Measurements from ENCODE around the gene GNB1. TPM values are rescaled to one million over a fixed set of nuclear protein-coding genes. Genes with fewer than 3 reads are reported as not detected.

GNB1 gene
- total and polyA plus RNA-seq, 10 of the 15 experiments (the other 5 are each of a cell fraction or from before 2014, with no cell fraction given): 23.0 to 392 (median 93.9) TPM

GRCh38 chr1:1797731-1798341 lies 93.1 kb downstream of the GNB1 start:
- no peaks in the 10 kb centered on the region for H3K27me3 ChIP-seq (replicated peaks in 1 of 2; ENCODE audit: control insufficient read depth in 2 of 2, insufficient read depth in 2 of 2, low read length in 1 of 2)
- POLR2A ChIA-PET: no interaction called here
- TF ChIP-seq YY1 (IDR thresholded peaks at IDR 0.05; ENCODE audit: low read depth, low read length): peak; percentile 47; the same call in 1 of the 2 replicates
- no peak for TF ChIP-seq NR2C1 (IDR thresholded peaks at IDR 0.05)
- H3K79me2 ChIP-seq (ENCODE audit: control insufficient read depth, insufficient read depth, low read length): peaks cover 22% of the 10 kb centered on the region
- intact Hi-C loops (cut with micrococcal nuclease; ENCODE audit: unreplicated experiment): no loop called here
- peaks cover 18% of the 10 kb centered on the region for H4K20me1 ChIP-seq (ENCODE audit: control insufficient read depth, insufficient read depth)
- in situ Hi-C loops (cut with MboI): no loop called here
- BruUV-seq (replicated peaks): no TSS peak
- peak overlapping the region; percentile 13; the same call in 1 of the 2 replicates for H3K4me2 ChIP-seq (ENCODE audit: control insufficient read depth, insufficient read depth)
- no peak overlapping the region for H3K4me3 ChIP-seq
- H3K36me3 ChIP-seq (ENCODE audit: control insufficient read depth in 2 of 2, insufficient read depth in 2 of 2, low read length in 1 of 2): peaks cover 35 to 50% of the 10 kb centered on the region in 2 experiments
- DNase-seq (ENCODE audit: low read depth, low spot score) (no peak), FAIRE-seq (no peak), ATAC-seq (peak; percentile 57)
- SMC1A ChIA-PET (ENCODE audit: uncharacterized antibody, unreplicated experiment): interaction anchor here (1.0 to 2.4 kb wide), 4 partner anchors 18 to 104 kb away, joined by 3 to 7 read pairs (median 5); no protein-coding TSS in a partner anchor
- peaks cover 42% of the 10 kb centered on the region for H3K4me1 ChIP-seq (ENCODE audit: control insufficient read depth, insufficient read depth, low read length)
- CTCF ChIA-PET: interaction anchor here (0.6 to 2.1 kb wide), 4 partner anchors 8 to 108 kb away, joined by 3 to 7 read pairs (median 4); no protein-coding TSS in a partner anchor
- RAD21 ChIA-PET (ENCODE audit: unreplicated experiment): interaction anchor here (1.2 kb wide), 1 partner anchor 8 kb away, joined by 3 read pairs; no protein-coding TSS in a partner anchor
- H3K9me3 ChIP-seq (replicated peaks; ENCODE audit: control insufficient read depth, insufficient read depth, low read length): no peaks in the 10 kb centered on the region
- H3K27ac ChIP-seq (ENCODE audit: control insufficient read depth, insufficient read depth): no peak overlapping the region
- 64% methylated on average over 11 of the region's 11 CpGs for WGBS (ENCODE audit: insufficient coverage, insufficient replicate concordance, low lambda C conversion rate, missing lambda C conversion rate)
- no peak overlapping the region for H2AFZ ChIP-seq (ENCODE audit: control insufficient read depth, low read depth, low read length)
- no peak overlapping the region for H3K9ac ChIP-seq (ENCODE audit: control insufficient read depth, insufficient read depth, low read length)

GRCh38 chr1:1796466-1796865 lies 94.4 kb downstream of the GNB1 start:
- no peak for DNase-seq (ENCODE audit: low read depth, low spot score)
- SMC1A ChIA-PET (ENCODE audit: uncharacterized antibody, unreplicated experiment): interaction anchor here (1.2 to 1.3 kb wide), 2 partner anchors 19 to 31 kb away, joined by 3 to 5 read pairs; no protein-coding TSS in a partner anchor
- POLR2A ChIA-PET: no interaction called here
- intact Hi-C loops (cut with micrococcal nuclease; ENCODE audit: unreplicated experiment): no loop called here
- TF ChIP-seq CTCF (IDR thresholded peaks at IDR 0.05 in 2 of 3, conservative IDR thresholded peaks at IDR 0.05 in 1 of 3; ENCODE audit: control insufficient read depth in 2 of 3, extremely low read depth in 1 of 3, insufficient read depth in 1 of 3, low read depth in 3 of 3, low read length in 3 of 3) (peak; percentile 27 to 31 (median 29); a peak in 3 of 6 replicates), USF2 (IDR thresholded peaks at IDR 0.05; ENCODE audit: borderline replicate concordance, low read depth, low read length) (no peak), BMI1 (IDR thresholded peaks at IDR 0.05; ENCODE audit: borderline replicate concordance) (no peak), RAD21 (IDR thresholded peaks at IDR 0.05; ENCODE audit: insufficient read depth, low read depth, low read length) (0 out of 2 replicates have a peak, but pooled peaks have one; percentile 22), NKRF (conservative IDR thresholded peaks at IDR 0.05) (no peak), MEF2B (IDR thresholded peaks at IDR 0.05; ENCODE audit: partially characterized antibody, poor library complexity, severe bottlenecking) (no peak), TCF12 (IDR thresholded peaks at IDR 0.05; ENCODE audit: low read depth, low read length) (no peak)
- Histone ChIP-seq H3K4me3 (no peak overlapping the region), H3K9ac (ENCODE audit: control insufficient read depth, insufficient read depth, low read length) (no peak overlapping the region), H3K79me2 (ENCODE audit: control insufficient read depth, insufficient read depth, low read length) (peaks cover 19% of the 10 kb centered on the region), H3K27me3 (replicated peaks in 1 of 2; ENCODE audit: control insufficient read depth in 2 of 2, insufficient read depth in 2 of 2, low read length in 1 of 2) (no peaks in the 10 kb centered on the region), H3K4me2 (ENCODE audit: control insufficient read depth, insufficient read depth) (no peak overlapping the region), H4K20me1 (ENCODE audit: control insufficient read depth, insufficient read depth) (peaks cover 13% of the 10 kb centered on the region), H3K27ac (ENCODE audit: control insufficient read depth, insufficient read depth) (no peak overlapping the region), H3K4me1 (ENCODE audit: control insufficient read depth, insufficient read depth, low read length) (peaks cover 36% of the 10 kb centered on the region), H2AFZ (ENCODE audit: control insufficient read depth, low read depth, low read length) (no peak overlapping the region), H3K9me3 (replicated peaks; ENCODE audit: control insufficient read depth, insufficient read depth, low read length) (no peaks in the 10 kb centered on the region), H3K36me3 (ENCODE audit: control insufficient read depth in 2 of 2, insufficient read depth in 2 of 2, low read length in 1 of 2) (peaks cover 37 to 53% of the 10 kb centered on the region in 2 experiments)
- in situ Hi-C loops (cut with MboI): no loop called here
- WGBS (ENCODE audit: insufficient coverage, insufficient replicate concordance, low lambda C conversion rate, missing lambda C conversion rate): 87% methylated on average over 5 of the region's 5 CpGs
- ATAC-seq: no peak
- RAD21 ChIA-PET (ENCODE audit: unreplicated experiment): no interaction called here
- BruUV-seq (replicated peaks): no TSS peak
- no peak for FAIRE-seq
- CTCF ChIA-PET: interaction anchor here (1.2 kb wide), 2 partner anchors 20 to 111 kb away, joined by 4 to 6 read pairs; no protein-coding TSS in a partner anchor

All from GM12878 (cell line).